GM18868 (cell line): Measurements from ENCODE around the gene NPAS3.

ENCODE experiments used
- ATAC-seq: cut with Tn5 transposase; IDR thresholded peaks from one replicate; pipeline ENCODE4 v1.9.1; 2021; ENCODE audit warnings: mild to moderate bottlenecking, moderate library complexity; ENCODE audit not compliant: unreplicated experiment

Gene NPAS3

DNA sequence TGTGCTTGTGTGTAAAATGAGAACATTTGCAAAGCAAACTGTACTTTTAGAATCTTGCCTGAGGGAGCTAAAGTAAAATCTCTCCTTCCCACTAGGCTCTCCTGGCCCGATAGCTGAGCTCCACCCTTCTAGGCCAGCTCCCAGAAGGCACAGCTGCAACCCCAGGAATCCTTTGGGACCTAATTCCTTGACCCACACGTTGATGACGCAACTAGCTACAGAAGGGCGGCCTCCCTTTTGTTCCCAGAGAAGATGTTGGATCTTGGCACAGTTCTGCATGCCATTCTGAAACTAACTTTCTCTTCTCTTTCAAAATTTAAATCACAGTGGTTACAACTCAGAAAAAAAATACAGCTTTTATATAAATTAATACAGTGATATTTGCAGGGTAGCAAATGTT, 744.1 kb downstream of the NPAS3 start:
- no peak for ATAC-seq

DNA sequence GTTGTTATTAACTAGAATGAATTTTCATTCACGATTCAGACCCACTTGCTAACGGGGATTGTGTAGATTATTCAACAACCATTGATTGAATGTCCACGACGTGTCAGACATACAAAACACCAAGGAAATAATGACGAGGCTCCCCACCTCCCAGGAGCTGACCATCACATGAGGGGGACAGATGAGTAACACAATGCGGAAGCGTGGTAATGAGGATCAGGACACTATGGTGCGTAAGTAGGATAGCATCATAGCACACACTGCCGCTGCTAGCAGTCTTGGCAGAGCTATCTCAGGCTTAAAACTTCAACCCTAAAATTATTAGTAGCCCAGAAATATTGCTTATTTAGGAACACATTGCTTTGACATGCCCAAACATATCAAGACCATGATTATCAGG, 746.3 kb downstream of the NPAS3 start:
- ATAC-seq: no peak

DNA sequence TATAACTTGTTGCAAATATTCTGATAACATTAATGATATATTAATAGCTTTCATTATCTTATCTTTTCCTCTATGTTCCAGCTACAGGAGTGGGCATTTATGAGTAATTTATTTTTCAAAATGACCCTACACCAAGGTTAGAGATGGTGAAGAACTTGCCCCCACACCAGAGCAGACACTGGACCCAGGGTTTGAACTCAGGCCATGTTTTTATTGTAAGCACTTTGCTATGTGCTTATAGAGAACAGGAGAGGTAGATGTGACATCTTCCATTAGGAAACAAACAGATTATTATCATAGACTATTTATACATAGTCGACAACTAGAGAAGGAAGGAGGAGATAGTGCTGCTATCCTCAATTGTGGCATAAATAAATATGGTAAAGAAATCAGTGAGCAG, 747.0 kb downstream of the NPAS3 start:
- ATAC-seq: no peak

DNA sequence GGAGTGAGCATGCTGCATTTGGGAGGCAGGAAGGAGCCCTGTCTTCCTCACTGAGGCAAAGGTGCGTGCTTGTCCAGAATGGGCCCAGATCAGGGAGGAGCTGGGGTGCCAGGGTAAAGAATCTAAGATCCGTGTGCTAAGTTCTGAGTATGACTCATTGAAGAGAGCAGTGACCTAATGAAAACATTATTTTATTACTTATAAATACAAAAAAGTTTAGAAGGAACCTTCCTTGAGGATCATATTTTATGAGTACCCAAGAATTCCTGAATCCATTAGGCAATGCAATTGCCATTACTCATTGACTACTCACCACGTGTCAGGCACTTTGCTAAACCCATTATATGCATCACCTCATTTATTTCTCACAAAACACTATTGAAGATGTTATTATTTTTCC, 747.5 kb downstream of the NPAS3 start:
- ATAC-seq: no peak

DNA sequence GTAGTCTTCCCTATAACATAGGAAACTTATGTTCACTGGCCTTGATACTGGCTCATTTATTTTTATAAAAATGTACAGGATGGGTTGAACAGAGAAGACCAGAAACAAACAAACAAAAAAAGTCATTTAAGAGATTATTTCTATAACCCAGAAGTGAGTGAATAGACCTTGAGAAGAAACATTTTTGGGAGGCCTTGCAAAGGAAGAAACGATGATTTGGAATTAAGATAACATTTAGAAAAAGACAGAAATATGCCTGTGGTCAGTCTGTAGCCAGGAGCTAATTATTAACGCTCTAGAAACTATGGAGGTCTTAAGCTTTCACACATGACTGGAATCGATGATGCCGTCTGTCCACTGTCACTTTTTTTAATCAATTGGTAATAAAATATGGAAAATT, 748.2 kb downstream of the NPAS3 start:
- ATAC-seq: no peak

DNA sequence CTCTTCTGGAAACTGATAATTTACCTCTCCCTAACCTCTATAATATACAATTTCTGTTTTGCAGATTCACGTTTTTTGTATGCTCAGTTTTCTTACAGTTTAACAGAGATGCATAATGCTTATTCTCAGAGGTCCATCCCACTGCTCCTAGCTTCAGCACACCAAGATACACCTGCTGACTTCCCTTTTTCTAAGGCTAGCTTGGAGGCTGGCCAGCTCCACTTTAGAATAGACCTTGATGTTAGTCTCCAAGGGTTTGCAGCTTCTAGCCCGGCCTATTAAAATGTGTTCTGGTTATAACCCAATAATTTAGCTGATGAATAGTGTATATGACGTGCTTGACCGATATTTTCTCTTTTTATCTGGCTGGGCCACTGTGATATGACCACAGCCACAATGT, 751.0 kb downstream of the NPAS3 start:
- no peak for ATAC-seq

DNA sequence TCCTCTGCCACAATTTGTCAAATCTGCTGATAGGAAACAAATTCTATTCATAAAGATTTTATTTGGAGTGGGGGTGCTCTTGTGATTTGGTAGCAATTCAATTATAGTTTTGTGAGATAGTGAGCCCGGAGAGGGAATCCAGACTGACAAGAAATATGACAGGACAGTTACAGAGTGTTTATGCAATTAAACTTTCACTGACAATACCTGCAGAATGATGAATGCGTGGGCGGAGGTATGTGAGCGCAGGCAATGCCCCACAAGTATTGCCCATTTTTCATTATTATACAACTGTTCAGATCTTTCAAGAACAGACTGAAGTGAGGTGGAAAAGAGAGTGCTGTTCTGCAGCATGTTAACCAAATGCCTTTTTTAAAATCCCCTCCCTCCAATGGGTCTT, 753.2 kb downstream of the NPAS3 start:
- no peak for ATAC-seq

DNA sequence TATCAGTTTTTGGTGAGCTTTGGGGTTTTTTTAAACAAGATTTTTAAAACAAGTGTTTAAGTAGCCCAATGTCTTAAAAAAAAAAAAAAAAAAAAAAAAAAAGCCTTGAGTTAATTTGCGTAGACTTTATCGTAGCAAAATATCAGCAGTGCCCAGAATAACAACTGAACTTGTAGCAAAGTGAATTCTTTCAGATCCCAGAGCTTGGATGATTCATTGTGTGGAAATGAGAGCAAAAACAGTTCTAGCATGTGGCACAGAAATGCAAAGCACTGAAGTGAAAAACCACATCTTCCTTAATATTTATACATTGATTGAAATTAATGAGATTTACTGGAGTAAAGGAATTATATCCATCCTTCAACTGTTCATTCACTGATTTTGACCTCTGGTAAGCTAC, 754.1 kb downstream of the NPAS3 start:
- no peak for ATAC-seq

DNA sequence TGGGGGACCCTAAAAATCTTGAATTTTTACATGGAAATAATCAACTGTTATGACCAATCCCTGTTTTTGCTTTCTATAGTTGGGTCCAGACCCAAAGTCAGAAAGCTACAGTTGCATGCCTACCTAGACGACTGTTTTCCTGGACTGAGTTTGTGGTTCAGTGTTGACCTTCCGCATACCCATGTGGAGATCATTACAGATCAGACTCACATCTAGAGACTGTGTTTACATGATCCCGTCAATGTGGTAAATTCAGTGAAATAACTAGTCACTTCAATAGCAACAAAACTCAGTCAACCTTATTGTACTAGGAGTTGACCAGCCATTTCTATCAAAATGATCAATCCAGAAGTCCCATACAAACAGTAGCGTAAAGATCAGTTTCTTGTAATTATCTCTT, 754.6 kb downstream of the NPAS3 start:
- ATAC-seq: no peak

DNA sequence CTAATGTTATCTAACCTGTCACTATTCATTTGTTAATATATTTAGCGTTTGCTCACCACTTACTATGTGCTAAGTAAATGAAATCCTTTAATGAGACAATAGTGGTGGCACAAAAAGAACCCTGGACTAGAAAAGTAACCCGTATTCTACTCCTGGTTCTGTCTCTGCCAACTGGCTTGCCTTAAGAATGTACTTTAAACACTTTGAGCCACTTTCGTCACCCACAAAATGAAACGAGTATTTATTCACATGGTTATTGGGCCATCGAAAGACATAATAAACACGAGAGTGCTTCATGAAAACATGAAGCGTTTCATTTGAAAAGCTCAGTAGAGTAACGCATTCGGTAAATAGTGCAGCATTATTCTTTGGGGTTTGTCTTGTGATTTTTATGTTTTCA, 757.5 kb downstream of the NPAS3 start:
- no peak for ATAC-seq

DNA sequence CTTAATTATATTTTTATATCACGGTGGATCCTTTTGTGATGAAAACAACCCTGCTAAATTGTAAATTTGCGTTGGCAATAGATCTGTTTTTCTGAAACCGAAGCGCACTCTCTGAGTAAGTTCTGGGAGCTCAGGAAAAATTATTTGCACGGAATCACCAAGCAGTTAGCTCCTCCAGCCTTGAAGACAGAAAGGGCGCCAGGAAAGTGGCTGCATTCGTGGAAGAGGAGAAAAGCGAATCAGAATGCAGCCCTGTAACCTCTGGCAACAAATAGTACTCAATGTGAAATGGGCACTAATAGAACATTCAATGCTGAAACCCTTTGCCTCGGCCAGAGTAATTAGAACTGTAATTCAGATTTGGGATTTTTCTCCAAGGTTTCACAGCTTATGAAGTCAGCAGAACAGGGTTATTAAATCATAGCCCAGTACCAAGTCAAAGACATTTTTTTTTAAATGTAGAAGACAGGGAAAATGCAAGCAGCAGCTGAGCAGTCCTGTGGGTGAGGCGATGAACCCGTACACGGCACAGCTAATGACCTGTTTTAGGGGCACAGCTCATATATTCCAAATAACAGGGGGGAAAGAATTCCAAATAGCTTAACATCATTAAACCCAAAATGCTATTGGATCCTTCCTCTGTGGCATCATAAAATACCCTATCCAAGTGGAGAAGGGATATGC, 760.8 kb downstream of the NPAS3 start:
- no peak for ATAC-seq

DNA sequence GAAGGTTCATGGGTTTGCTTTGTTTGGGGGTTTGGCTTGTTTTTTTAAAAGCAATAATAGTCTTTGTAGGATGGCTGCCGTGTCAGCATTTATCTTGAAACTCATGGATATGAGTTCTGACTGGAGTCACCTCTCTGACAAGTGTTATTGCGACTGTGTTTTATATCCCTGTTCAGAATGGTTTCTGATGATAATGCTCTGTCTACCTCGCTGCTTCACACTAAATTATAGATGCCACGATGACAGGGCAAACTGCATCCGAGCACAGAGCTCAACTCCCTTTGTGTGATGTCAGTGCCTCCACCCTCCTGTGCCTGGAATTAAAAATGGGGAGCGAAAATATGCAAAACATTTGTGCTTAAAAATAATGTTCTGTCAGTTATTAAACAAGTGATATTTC, 761.4 kb downstream of the NPAS3 start:
- no peak for ATAC-seq

DNA sequence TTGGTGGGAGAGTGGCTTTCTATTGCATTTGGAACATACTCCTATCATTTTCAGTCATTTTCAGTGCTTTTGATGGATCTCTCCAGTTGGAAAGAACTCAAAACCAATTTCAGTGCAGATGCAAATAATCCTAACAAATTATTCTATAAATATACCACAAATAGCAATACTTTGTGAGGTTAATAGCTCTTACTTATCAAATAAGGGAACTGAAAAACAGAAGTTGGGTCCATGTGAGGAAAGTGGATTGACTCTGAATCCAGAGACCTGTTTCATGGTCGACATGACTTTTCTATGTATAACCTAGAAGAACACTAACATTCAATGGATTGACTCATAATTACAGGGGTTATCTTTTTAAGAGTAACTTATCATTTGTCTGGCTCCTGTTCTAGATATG, 763.6 kb downstream of the NPAS3 start:
- ATAC-seq: no peak

DNA sequence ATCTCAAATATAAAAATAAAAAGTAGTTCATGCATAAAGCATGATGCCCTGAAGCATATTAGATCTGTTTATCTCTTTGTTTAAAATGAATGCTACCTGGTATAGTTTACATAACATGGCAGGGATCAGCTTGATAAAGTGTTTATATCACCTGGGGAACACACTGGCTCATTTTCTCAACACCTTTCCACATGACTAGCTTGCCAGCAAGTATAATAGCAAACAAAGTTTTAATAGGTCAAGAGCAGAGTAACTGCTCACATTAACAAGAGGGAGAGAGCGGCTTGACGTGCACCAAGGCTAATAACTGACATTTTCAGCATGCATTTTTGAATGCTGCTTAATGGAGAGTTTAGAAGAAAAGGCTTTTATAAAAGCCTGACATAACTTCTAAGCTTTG, 765.8 kb downstream of the NPAS3 start:
- no peak for ATAC-seq

DNA sequence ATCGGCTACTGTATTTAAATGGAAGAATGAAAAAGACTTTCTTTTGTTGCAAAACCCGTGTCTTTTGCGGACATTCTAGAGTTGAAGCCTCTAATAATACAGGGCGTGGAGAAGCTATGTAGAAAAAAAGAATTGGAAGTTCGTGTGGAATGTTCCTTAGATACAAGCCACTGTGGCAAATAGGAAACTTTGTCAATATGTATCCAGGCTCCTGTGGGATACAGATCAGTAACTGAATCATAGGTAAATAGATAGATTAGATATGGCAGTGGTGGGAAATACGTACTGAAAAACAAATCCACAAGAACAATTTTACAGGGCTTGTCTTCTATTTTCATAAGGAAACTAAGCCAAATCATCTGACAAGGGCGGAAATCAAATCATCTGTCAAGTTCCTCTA, 766.8 kb downstream of the NPAS3 start:
- ATAC-seq: no peak

DNA sequence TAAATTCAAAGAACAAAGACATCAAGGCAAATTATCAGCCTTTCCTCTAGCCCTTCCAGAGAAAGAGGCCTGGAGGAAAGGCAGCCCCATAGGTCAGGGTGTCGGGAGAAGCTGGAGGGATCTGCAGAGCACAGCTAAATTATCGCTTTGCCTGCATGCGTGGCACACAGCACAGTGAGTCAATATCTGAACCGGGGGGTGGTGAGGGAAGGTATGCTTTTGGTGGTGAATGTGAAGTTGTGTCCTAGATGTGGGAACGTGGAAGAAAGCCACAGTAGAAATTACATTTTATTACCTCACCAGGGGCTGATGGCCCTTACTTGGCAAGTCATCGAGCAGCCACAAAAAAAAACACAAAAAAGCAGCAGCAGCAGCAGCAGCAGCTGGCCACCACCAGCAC, 769.0 kb downstream of the NPAS3 start:
- ATAC-seq: no peak

DNA sequence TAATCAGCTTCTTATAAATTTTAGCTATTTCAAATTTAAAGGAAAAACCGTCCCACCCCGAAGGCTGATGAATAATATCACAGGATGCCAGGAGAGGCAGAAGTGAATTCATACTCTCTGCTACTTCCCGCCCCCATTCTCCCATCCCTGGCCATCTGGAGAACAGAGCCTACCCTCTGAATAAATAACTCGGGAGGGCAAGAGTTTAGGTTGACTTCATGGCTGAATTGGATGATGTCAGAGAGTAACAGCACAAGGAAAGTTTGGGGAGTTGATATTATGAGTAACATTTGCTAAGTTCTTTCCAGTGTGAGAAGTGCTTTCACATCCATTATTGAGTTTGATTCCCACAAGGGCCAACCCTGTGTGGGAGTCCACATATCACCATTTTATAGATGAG, 770.6 kb downstream of the NPAS3 start:
- ATAC-seq: no peak

DNA sequence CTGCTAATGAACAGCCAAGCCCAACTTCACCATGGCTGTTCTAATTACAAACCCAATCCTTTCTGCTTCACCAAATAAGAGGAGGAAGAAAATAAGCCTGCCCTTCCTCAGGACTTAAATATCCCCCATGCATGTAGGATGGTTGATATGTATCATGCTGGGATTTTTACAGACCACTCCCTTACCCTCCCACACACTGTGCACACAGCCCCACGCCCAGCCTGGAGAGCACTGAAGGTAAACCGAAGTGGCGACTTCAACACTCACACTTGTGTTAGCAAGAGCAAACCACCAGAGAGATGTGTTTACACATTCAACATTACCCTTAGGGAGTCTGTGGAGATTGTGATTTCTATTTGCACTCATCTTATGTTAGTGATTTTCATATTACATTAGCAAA, 771.0 kb downstream of the NPAS3 start:
- ATAC-seq: no peak

DNA sequence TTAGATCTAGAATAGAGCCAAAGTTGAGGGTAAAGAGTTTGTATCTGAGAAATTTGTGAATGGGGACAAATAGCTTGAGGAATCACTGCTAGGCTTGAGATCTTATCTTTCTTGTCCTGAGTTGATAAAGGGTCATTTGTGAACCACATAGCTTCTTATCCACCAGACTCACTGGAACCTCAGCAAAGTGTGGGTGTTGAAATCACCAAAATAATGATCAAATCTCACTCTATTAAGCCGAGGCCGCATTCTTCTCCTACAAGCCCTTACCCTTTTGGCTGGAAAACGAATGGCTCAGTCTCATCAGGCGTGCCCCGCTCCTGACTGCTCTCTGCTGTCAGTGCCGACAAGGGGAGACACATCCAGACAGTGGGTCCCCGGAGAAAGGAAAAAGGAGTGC, 771.6 kb downstream of the NPAS3 start:
- no peak for ATAC-seq

DNA sequence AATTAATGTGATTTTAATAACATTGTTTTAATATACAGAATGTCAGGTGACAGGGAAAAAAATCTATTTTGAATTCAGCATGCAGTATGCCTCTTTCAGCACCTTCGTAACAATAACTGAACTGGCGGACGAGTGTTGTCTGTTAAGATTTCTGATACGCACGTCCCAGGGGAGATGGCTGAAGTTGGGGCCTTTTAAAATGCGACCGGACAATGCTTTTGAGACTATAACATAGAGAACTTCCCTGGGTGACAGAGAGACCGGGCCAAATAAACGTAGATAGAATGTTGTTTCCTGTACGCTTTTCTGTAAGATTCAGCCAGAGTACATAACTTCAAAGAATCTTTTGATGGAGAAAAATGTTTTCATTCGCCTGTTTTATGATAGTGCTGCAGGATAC, 772.5 kb downstream of the NPAS3 start:
- ATAC-seq: no peak

DNA sequence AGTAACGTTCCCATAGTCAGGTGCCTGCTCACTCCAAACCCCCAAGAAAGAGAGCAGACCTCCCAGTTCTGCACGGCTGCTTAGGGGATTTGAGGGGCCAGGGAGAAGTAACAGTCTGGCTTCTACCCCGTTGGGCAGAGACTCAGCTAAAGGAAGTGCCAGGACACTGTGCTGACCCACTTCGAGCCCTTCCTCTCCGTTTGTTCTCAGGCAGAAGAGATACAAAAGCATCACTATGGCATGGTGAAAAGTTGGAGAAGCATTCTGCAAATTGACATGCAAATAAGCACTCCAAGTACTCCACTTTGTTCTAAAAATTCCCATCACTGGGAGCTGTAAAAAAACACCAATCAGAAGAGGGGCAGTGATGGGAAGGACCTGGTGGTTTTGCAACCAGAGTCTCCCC, 773.1 kb downstream of the NPAS3 start:
- ATAC-seq: no peak

DNA sequence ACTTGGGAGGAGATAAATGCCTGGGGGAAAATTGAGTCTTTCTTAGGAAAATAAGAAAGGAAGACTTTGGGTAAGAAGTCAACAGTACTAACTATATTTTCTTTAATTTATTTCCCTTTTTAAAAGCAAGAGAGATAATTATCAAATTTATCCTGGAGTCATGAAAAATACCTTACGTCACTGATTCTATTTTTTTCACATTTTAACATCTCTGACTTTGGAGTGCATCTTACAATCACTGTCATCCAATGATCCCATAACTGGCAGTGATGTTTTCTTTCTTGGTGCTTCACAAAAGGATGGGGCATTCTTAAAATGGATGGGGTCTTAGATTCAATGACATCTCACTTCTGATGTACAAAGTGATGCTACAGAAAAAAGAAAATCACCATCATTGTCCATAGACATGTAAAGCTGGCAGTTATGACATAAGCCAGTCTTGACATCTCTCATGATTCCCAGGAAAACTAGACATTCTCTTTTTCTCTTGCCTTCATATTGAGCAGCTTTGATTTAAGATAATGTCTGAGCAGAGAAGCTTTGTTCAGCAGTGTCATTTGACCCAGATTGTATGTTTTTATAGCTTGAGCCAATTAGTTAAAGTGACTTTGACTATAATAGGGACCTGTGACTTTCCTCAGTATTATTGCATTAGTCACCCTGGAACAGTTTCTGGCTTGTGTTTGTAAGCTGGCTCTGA, 776.0 kb downstream of the NPAS3 start:
- ATAC-seq: no peak

DNA sequence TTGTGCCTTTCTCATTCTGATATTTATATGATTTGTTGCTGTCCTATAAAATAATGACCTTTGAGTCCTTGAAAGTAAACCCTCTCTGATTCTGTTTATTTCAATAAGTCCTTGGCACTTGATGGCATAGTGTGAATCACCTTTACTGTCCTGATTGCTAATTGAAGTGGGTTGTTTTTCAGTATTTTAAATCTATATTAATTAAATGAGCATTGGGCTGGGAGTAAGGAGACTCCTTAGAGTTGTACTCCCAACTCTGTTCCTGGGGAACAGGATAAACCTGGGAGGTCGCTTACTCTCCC, 776.5 kb downstream of the NPAS3 start:
- no peak for ATAC-seq
